Left kidney (tissue), 2 donors: ENCODE results near the gene KCNQ2. TPM values are rescaled to one million over a fixed set of nuclear protein-coding genes. Genes with fewer than 3 reads are reported as not detected.
"Not testable (repeated sequence)": the region's sequence is repeated elsewhere in the genome, so short reads cannot be mapped to it uniquely, and the experiment has no call there.

ENCODE experiments used
- DNase-seq: peaks from one replicate; pipeline ENCODE4 v3.0.0-alpha.2; 2013
- polyA plus RNA-seq: library from polyadenylated mRNA; unstranded; fragments of 120-200 nt; gene quantifications from one replicate; pipeline ENCODE4 v1.2.1, GENCODE V29; 2013; ENCODE audit not compliant: insufficient read length

KCNQ2 gene
- polyA plus RNA-seq, 1 donor, result 5.5 TPM

DNA sequence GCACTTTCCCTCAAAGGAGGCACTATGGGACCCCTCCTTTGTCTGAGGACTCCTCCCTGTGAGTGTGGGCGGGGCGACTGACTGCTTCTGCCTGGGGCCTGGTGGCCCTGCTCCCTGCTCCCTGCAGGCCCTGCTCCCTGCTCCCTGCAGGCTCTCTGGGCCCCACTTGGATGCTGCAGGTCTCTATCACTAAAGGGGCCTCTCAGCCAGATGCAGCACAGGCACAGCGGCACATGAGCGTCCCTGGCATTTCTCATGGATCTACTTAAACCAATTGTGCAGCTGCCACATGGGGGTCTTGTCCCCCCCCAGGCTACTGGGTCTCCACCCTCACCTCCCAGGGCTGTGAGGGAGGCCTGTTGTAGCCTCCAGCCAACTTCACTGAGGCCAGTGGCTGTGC, 18.6 kb upstream of the KCNQ2 start:
- no peak for DNase-seq

GRCh38 chr20:63490416-63490815, 18.0 kb upstream of the KCNQ2 start:
- DNase-seq, result no peak

- DNase-seq, result no peak
Observed at GRCh38 chr20:63488315-63489251, 16.1 kb upstream of the KCNQ2 start.

- DNase-seq, result no peak
Observed at GRCh38 chr20:63487781-63488241, 15.4 kb upstream of the KCNQ2 start.

DNA sequence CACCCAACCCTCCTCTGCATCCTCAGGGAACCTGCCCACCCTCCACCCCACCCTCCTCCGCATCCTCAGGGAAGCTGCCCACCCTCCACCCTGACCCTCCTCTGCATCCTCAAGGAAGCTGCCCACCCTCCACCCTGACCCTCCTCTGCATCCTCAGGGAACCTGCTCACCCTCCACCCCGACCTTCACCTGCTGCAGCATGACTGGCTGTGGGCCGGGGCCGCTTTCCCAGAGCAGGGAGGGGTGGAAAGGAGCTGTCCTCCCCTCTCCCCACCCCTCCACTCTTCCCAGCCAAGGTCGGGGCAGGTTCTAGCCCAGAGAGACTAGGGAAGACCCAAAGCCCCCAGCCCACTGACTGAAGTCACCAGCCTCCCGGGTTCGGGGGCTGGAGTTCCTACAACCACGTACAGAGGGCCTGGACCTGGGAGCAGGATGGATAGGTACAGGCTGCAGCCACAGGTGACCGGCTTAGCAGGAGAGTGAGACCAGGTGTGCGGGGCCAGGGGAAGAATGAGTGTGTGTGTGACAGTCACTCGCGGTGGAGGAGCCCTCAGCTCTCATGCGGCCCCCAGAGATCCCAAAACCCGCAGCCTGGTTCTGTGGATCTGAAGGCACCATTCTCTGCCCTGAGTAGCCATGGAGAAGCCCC, 14.8 kb upstream of the KCNQ2 start:
- no peak for DNase-seq

- DNase-seq, result no peak
Observed at GRCh38 chr20:63486300-63486855, 13.9 kb upstream of the KCNQ2 start.

DNA sequence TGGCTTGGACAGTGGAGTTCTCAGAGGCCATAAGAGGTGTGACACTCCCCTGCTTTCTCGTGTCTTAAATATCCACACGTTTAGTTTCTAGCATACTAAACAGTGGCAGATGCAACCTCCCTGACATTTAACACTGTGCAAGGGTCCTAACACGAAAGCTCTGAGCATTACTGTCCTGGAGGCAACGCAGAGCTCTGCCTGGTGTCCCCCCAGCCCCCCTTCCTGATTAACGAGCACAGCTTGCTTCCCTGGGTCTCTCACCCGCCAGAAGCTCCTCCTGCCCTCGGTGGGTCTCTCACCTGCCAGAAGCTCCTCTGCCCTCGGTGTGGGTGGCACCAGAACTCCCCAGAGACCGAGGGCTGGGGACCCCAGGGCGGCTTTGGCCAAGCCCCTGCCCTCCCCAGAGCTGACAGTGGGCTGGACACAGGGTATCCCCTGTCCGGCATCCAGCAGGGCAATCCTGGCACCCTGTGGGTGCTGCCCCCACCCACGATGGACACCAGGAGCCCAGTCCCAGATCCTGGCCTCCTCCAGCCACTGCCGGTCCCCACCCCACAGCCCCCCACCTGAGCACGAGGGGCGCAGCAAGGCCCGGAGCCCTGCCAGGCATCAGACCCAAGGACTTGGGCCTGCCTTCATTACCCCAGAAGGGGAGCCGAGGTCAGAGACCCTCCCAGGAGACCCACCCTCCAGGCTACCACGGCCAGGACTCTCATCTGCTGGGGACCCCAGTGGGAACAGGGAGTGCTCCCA, 12.4 kb upstream of the KCNQ2 start:
- DNase-seq, result no peak

- DNase-seq, result no peak
Observed at GRCh38 chr20:63484236-63484635, 11.8 kb upstream of the KCNQ2 start.

DNA sequence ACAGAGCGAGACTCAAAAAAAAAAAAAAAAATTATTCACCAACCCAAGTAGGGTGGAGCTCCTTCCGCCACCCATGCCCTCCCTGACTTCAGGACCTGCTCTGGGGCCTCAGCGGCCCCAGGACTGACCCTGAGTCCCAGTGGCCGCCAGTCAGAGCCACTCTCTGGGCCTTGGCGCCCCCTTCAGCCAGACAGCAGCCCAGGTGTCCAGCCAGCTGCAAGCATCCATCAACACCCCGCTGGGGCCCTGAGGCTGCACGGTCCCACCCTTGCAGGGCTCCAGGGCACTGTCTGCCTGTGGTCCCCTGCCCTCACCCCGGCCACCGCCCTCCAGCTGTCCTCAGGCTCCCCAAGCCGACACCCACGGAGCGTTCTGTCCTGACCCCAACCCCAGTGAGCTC, 11.4 kb upstream of the KCNQ2 start:
- DNase-seq, result no peak

GRCh38 chr20:63482021-63482587, 9.6 kb upstream of the KCNQ2 start:
- no peak for DNase-seq

GRCh38 chr20:63481503-63481902, 9.0 kb upstream of the KCNQ2 start:
- no peak for DNase-seq

DNA sequence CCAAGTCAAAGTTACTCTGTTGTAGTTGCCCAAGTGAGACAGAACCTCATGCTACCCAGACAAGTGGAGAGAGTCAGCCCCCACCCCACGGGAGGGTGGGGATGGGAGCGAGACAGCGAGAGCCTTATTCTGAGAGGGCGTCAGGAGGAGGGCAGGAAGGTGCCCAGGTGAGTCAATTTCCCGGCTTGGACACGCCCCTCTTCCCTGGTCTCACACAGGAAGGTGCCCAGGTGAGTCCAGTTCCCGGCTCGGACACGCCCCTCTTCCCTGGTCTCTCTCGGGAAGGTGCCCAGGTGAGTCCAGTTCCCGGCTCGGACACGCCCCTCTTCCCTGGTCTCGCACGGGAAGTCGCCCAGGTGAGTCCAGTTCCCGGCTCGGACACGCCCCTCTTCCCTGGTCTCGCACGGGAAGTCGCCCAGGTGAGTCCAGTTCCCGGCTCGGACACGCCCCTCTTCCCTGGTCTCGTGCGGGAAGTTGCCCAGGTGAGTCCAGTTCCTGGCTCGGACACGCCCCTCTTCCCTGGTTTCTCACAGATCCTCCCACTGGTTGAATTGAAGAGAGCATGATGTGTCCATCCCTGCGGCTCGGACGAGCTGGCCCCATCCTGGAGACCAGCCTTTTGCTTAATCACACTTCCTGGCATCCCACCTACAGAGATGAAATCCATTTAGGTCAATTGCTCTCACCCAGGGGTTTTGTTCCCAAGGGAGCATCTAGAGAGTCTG, 7.4 kb upstream of the KCNQ2 start:
- not testable (repeated sequence) for DNase-seq

DNA sequence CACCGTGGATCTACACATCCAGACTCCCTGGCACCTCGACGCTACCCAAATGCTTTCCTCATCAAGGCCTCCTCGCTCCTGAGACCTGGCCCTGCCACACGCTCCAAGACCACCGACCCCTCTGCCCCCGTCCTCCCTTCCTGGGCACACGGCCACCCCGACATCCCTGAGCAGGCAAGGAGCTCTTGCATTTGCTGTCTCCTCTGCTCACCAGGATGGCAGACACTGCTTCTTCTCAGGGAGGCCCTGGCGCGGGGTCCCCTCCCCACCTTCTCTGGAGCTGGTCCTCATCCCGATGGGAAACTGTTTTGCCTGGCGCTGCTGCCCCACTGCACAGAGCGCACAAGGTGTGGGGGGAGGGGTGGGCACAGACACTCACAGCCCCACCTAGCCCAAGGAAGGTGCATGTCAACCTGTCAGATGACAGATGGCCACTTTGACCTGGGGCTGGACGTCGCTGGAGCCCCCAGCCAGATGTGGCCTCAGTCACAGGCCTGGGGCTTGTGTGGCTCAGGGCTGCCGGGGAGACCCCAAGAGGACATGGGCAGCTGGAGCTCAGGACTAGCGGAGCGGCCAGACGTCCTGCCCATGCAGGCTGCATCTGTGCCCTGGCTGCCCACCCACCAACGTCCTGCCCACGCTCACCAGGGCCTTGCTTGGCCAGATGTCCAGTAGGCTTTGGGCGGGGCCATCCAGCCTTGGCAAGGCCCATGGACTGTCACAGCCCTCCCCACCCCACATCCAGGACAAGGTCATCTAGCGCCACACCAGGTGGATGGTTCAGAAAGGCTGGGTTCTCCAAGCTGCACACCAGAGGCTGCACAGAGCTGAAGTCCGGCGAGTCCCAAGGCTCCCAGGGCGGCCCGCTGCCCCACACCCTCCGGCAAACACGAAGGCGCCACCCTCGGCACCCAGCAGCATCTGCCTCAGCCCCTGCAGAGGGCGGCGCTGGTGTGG, 6.2 kb upstream of the KCNQ2 start:
- DNase-seq, result no peak

- no peak for DNase-seq
Observed at GRCh38 chr20:63477944-63478343, 5.5 kb upstream of the KCNQ2 start.

DNA sequence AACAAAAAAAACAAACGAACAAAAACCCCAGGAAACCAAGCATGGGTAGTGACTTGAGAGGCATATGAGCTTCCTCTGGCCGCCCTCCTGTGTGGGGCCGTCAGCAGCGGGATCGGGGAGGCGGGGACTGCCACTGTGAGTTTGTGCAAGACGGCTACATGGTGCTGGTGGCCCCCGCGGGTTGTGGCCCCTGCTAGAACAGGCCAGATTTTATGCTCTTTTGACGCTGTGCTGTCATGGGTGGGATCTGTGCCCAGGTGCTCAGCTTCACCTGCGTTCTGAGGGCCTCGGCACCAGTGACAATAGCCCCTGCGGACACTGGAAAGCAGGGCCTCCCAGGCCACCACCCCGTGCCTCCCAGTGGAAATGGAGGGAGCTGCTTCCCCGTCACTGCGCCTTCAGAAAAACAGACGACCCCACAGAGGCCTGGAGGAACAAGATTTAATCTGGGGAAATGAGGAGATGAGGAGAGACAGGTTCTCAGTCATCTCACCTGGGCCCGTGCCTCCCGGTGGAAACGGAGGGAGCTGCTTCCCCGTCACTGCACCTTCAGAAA, 4.7 kb upstream of the KCNQ2 start:
- DNase-seq, result no peak

DNA sequence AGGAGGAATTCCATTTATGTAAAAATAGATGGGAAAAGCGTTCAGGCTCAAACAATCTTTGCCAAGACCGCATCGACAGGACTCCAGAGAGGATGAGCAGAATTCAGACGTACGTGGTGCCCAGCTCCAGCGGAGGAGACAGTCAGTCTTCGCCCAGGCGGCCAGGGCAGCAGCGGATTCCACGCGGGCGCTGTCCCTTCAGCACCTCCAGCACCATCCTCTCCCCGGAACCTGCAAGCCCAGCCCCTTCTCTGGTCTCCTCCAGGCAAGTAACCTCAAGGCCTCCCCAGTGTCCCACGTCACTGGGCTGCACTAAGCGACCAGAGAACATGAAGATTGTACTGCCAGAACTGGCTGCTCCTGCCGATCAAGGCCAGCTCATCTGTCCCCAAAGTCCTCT, 2.8 kb upstream of the KCNQ2 start:
- DNase-seq, result peak; percentile 53

- no peak for DNase-seq
Observed at GRCh38 chr20:63473555-63474449, 1.3 kb upstream of the KCNQ2 start.

- no peak for DNase-seq
Observed at GRCh38 chr20:63472862-63473390, 471 bp upstream of the KCNQ2 start.

DNA sequence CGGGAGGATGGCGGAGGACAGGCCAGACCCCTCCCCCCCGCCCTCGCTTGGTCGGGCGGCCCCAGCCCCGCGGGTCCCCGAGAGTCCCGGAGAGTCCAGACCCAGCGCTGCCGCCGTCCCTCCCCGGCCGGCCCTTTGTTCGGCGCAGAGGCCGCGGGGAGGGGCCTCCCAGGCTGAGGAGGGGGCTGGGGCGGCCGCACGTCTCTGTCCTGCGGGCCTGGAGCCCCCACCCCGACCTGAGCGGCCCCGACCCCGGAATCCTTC, 806 bp downstream of the KCNQ2 start:
- no peak for DNase-seq
